Endothelial cell of umbilical vein (primary cell): ENCODE measurements around the gene TMEM51. TPM values are rescaled to one million over a fixed set of nuclear protein-coding genes. Genes with fewer than 3 reads are reported as not detected.

Experiments
- BruUV-seq: library from RNA; stranded (reverse); fragments of 400-500 nt; replicated peaks from 2 replicates; lab custom pipeline; 2021; lab: Mats Ljungman, UMichigan
- CTCF ChIA-PET: fragments of 300-600, 350-600 bp; sonication (Branson Sonifier 250); formaldehyde crosslinking; loops from one replicate; lab custom pipeline; 2021; ENCODE audit warnings: antibody characterized with exemption, inconsistent platforms; lab: Charles Lee
- POLR2A ChIA-PET: fragments of 300-600, 350-600 bp; sonication (Branson Sonifier 250); formaldehyde crosslinking; loops from one replicate; lab custom pipeline; 2021; ENCODE audit warnings: antibody characterized with exemption, inconsistent platforms; lab: Charles Lee
- DNase-seq: peaks from one replicate; pipeline ENCODE4 v3.0.0-alpha.2; 2011; ENCODE audit warnings: low read depth, low spot score
- FAIRE-seq: peaks from 2 replicates; lab custom pipeline; 2011; peaks lifted over from hg19 to GRCh38; lab: Jason Lieb, UNC
- H2AFZ ChIP-seq: 2 replicates; pipeline ENCODE4 v1.6.0; 2012; ENCODE audit warnings: low read depth, low read length, control low read depth, inconsistent platforms
- H3K27ac ChIP-seq: 2 replicates; pipeline ENCODE4 v1.5.1; 2011; ENCODE audit warnings: low read depth, mild to moderate bottlenecking, control low read depth, low read length, moderate library complexity; ENCODE audit not compliant: insufficient read depth
- H3K27me3 ChIP-seq, 2 experiments: 2 replicates each; pipeline versions ENCODE4 v1.6.0 to v1.6.1; 2011; ENCODE audit warnings: low read length in 2 of 2, mixed read lengths in 1 of 2; ENCODE audit not compliant: control insufficient read depth in 2 of 2, insufficient read depth in 2 of 2
- H3K36me3 ChIP-seq, 2 experiments: 2 replicates in 1 of 2; 3 replicates in 1 of 2; pipeline ENCODE4 v1.5.1; 2011; ENCODE audit warnings: low read length in 2 of 2, mild to moderate bottlenecking in 1 of 2, moderate library complexity in 1 of 2; ENCODE audit not compliant: control insufficient read depth in 2 of 2, insufficient read depth in 2 of 2; ENCODE audit errors: extremely low read depth in 1 of 2
- H3K4me1 ChIP-seq: 3 replicates; pipeline ENCODE4 v1.5.1; 2011; ENCODE audit warnings: mild to moderate bottlenecking, low read length; ENCODE audit not compliant: control insufficient read depth, insufficient read depth; ENCODE audit errors: extremely low read depth
- H3K4me2 ChIP-seq: 2 replicates; pipeline ENCODE4 v1.6.1; 2011; ENCODE audit warnings: low read length, control low read depth, mixed read lengths; ENCODE audit not compliant: insufficient read depth
- H3K4me3 ChIP-seq, 3 experiments: fragments of 200-600 bp in 1 of 3; sonication (generic), shearing (Covaris generic) in 1 of 3; replicated peaks in 1 of 3; 2 replicates each; pipeline ENCODE4 v1.5.1; 2011 to 2016; ENCODE audit warnings: control low read depth in 3 of 3, low read length in 3 of 3, mild to moderate bottlenecking in 2 of 3, inconsistent platforms in 1 of 3, low read depth in 1 of 3, moderate library complexity in 1 of 3; ENCODE audit not compliant: insufficient read depth in 1 of 3
- H3K79me2 ChIP-seq: 2 replicates; pipeline ENCODE4 v1.6.0; 2012; ENCODE audit warnings: low read length, inconsistent platforms; ENCODE audit not compliant: control insufficient read depth, insufficient read depth
- H3K9ac ChIP-seq: replicated peaks from 2 replicates; pipeline ENCODE3; 2011; ENCODE audit warnings: low read length, control low read depth; ENCODE audit not compliant: insufficient read depth; ENCODE audit errors: extremely low read depth
- H3K9me1 ChIP-seq: replicated peaks from 3 replicates; pipeline ENCODE4 v1.6.0; 2011; ENCODE audit warnings: mild to moderate bottlenecking, low read length; ENCODE audit not compliant: control insufficient read depth, insufficient read depth; ENCODE audit errors: extremely low read depth
- H3K9me3 ChIP-seq: replicated peaks from 2 replicates; pipeline ENCODE4 v1.5.1; 2012; ENCODE audit warnings: low read length, inconsistent platforms; ENCODE audit not compliant: control insufficient read depth, insufficient read depth
- H4K20me1 ChIP-seq: replicated peaks from 2 replicates; pipeline ENCODE3; 2011; ENCODE audit warnings: mild to moderate bottlenecking, low read length; ENCODE audit not compliant: control insufficient read depth, insufficient read depth; ENCODE audit errors: extremely low read depth
- EZH2 ChIP-seq: IDR thresholded peaks from 2 replicates; pipeline ENCODE4 v1.6.1; 2012; ENCODE audit warnings: borderline replicate concordance, low read depth, mild to moderate bottlenecking, moderate library complexity, low read length, inconsistent platforms; ENCODE audit not compliant: severe bottlenecking
- FOS ChIP-seq: IDR thresholded peaks from 2 replicates; pipeline ENCODE4 v1.6.1; 2011; ENCODE audit warnings: mild to moderate bottlenecking, low read length, moderate library complexity, borderline replicate concordance; ENCODE audit not compliant: insufficient read depth
- JUN ChIP-seq: IDR thresholded peaks from 2 replicates; pipeline ENCODE4 v1.6.1; 2011; ENCODE audit warnings: borderline replicate concordance, low read depth; ENCODE audit not compliant: insufficient read length, insufficient read depth
- MAX ChIP-seq: IDR thresholded peaks from 2 replicates; pipeline ENCODE4 v1.6.1; 2011; ENCODE audit not compliant: insufficient read depth, insufficient read length
- MYC ChIP-seq: IDR thresholded peaks from one replicate; pipeline ENCODE4 v1.6.1; 2011; ENCODE audit warnings: mild to moderate bottlenecking, low read depth, low read length
- POLR2A ChIP-seq: IDR thresholded peaks from 2 replicates; pipeline ENCODE4 v1.6.1; 2012; ENCODE audit warnings: low read depth, mild to moderate bottlenecking, control low read depth, low read length
- POLR2AphosphoS5 ChIP-seq: IDR thresholded peaks from 2 replicates; pipeline ENCODE4 v1.6.1; 2012; ENCODE audit warnings: low read depth, mild to moderate bottlenecking, control low read depth, low read length, moderate library complexity; ENCODE audit not compliant: insufficient read depth
- dilution Hi-C: fragments of 300-500 bp; cut with MboI; formaldehyde crosslinking; loops from one replicate; pipeline ENCODE4 v1.15.0; 2019; ENCODE audit warnings: low sequenced_read_pairs; ENCODE audit not compliant: extremely low pct_ligation_motif_present
- intact Hi-C: fragments of 100-400 bp; cut with micrococcal nuclease; formaldehyde crosslinking; loops from one replicate; pipeline ENCODE4 v1.10.0; 2022
- polyA plus RNA-seq, 4 experiments: library from polyadenylated mRNA; depleted of rRNA in 3 of 4; stranded (reverse) in 3 of 4; unstranded in 1 of 4; fragments of >200 nt; gene quantifications; 2 replicates each; pipeline versions ENCODE4 v1.2.1 to v1.2.3, GENCODE V29; 2011 to 2012; ENCODE audit warnings: missing spikeins in 1 of 4
- total RNA-seq: library from RNA; stranded (reverse); gene quantifications from 2 replicates; pipeline ENCODE4 v1.2.3, GENCODE V29; 2021
- TF ChIP-seq, protein P1 (sequence below), 2 donors: IDR thresholded peaks; 1 replicate in 1 of 2; 2 replicates in 1 of 2; pipeline ENCODE4 v1.5.1; 2011; ENCODE audit warnings: low read length in 2 of 2, mild to moderate bottlenecking in 2 of 2, moderate library complexity in 2 of 2, control low read depth in 1 of 2, inconsistent platforms in 1 of 2, low read depth in 1 of 2; ENCODE audit not compliant: insufficient read depth in 1 of 2; ENCODE audit errors: extremely low read depth in 1 of 2

The TMEM51 gene
- total and polyA plus RNA-seq, 2 donors (not counting 3 experiments of a cell fraction or from before 2014, with no cell fraction given): 13.7 to 13.9 TPM

- no peak for FAIRE-seq
- Histone ChIP-seq H3K4me3 (no peak overlapping the region), H3K27me3 (no peaks in the 10 kb centered on the region), H3K79me2 (no peaks in the 10 kb centered on the region), H2AFZ (no peak overlapping the region), H3K27ac (no peak overlapping the region), H3K4me1 (peaks cover 12% of the 10 kb centered on the region), H3K9ac (no peak overlapping the region), H4K20me1 (no peaks in the 10 kb centered on the region), H3K36me3 (no peaks in the 10 kb centered on the region), H3K9me3 (no peaks in the 10 kb centered on the region), H3K4me2 (no peak overlapping the region), H3K9me1 (no peaks in the 10 kb centered on the region)
- ChIA-PET CTCF (interaction anchor here (1.0 to 1.9 kb wide), 2 partner anchors 73 to 97 kb away, joined by 4 to 8 read pairs; no protein-coding TSS in a partner anchor), POLR2A (no interaction called here)
- intact Hi-C loops: no loop called here
- no TSS peak for BruUV-seq
- dilution Hi-C loops: no loop called here
- DNase-seq: no peak
- TF ChIP-seq POLR2AphosphoS5 (no peak), JUN (no peak), MAX (no peak), POLR2A (no peak), EZH2 (no peak)
These were observed 71.9 kb downstream of the TMEM51 start for GRCh38 chr1:15225461-15225860.

- Histone ChIP-seq H2AFZ (no peak overlapping the region), H3K9me1 (no peaks in the 10 kb centered on the region), H3K36me3 (no peaks in the 10 kb centered on the region), H3K9me3 (no peaks in the 10 kb centered on the region), H4K20me1 (no peaks in the 10 kb centered on the region), H3K27ac (no peak overlapping the region), H3K79me2 (no peaks in the 10 kb centered on the region), H3K4me2 (no peak overlapping the region), H3K4me1 (peaks cover 12% of the 10 kb centered on the region), H3K27me3 (no peaks in the 10 kb centered on the region), H3K4me3 (no peak overlapping the region), H3K9ac (no peak overlapping the region)
- ChIA-PET POLR2A (no interaction called here), CTCF (interaction anchor here (1.9 kb wide), 1 partner anchor 98 kb away, joined by 8 read pairs; no protein-coding TSS in a partner anchor)
- intact Hi-C loops: no loop called here
- DNase-seq (no peak), FAIRE-seq (no peak)
- no TSS peak for BruUV-seq
- dilution Hi-C loops: no loop called here
- TF ChIP-seq MYC (no peak), POLR2A (no peak), FOS (no peak)
- TF ChIP-seq, protein P1, sequence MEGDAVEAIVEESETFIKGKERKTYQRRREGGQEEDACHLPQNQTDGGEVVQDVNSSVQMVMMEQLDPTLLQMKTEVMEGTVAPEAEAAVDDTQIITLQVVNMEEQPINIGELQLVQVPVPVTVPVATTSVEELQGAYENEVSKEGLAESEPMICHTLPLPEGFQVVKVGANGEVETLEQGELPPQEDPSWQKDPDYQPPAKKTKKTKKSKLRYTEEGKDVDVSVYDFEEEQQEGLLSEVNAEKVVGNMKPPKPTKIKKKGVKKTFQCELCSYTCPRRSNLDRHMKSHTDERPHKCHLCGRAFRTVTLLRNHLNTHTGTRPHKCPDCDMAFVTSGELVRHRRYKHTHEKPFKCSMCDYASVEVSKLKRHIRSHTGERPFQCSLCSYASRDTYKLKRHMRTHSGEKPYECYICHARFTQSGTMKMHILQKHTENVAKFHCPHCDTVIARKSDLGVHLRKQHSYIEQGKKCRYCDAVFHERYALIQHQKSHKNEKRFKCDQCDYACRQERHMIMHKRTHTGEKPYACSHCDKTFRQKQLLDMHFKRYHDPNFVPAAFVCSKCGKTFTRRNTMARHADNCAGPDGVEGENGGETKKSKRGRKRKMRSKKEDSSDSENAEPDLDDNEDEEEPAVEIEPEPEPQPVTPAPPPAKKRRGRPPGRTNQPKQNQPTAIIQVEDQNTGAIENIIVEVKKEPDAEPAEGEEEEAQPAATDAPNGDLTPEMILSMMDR (IDR thresholded peaks at IDR 0.05; ENCODE audit: extremely low read depth in 1 of 2, insufficient read depth in 1 of 2, low read depth in 1 of 2, low read length in 2 of 2): no peak
These were observed 73.1 kb downstream of the TMEM51 start for GRCh38 chr1:15226388-15227255.
